Memory B cell (primary cell): ENCODE results near the gene CTXND1.

Experiments
- ATAC-seq: fragments of 150-1000 bp; cut with Tn5 transposase; 2 replicates; pipeline ENCODE4 v1.10.0; 2021; ENCODE audit warnings: low read depth, mild to moderate bottlenecking, moderate library complexity
- DNase-seq, 2 donors: peaks; one replicate each; pipeline ENCODE4 v3.0.0; 2022; ENCODE audit warnings: low spot score in 2 of 2
- H3K27ac Mint-ChIP-seq: one replicate; pipeline ENCODE4 v1.8.0; 2022; ENCODE audit warnings: mild to moderate bottlenecking, moderate library complexity, mixed read lengths
- H3K27me3 Mint-ChIP-seq: one replicate; pipeline ENCODE4 v1.8.0; 2022; ENCODE audit warnings: mixed read lengths
- H3K36me3 Mint-ChIP-seq: one replicate; pipeline ENCODE4 v1.8.0; 2022; ENCODE audit warnings: mild to moderate bottlenecking, mixed read lengths
- H3K4me1 Mint-ChIP-seq: one replicate; pipeline ENCODE4 v1.8.0; 2022; ENCODE audit warnings: mixed read lengths
- H3K4me3 Mint-ChIP-seq: one replicate; pipeline ENCODE4 v1.8.0; 2022; ENCODE audit warnings: mild to moderate bottlenecking, moderate library complexity, mixed read lengths
- H3K9me3 Mint-ChIP-seq: one replicate; pipeline ENCODE4 v1.8.0; 2022; ENCODE audit warnings: mixed read lengths

CTXND1 gene

DNA sequence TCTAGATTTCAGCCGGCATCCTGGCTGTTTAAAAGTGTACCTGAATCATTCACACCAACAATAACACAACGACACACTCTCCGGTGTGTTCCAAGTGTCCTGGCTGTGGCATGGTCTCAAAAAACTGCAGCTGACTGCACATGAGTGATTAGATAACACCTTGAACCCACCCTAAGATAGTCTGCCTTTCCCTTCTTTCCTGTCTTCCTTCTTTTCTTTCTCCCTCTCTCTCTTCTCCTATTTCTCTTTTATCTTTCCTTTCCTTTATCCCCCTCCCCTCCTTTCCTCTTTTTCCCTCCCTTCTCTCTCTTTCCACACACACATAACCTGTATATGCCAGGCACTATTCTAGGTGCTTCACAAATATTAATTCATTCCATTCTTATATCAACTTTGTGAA, 100.4 kb downstream of the CTXND1 start:
- H3K27ac Mint-ChIP-seq, result peak overlapping the region; percentile 39
- DNase-seq, result no peak
- peak overlapping the region; percentile 86 for H3K4me3 Mint-ChIP-seq
- H3K27me3 Mint-ChIP-seq, result no peaks in the 10 kb centered on the region
- no peaks in the 10 kb centered on the region for H3K36me3 Mint-ChIP-seq
- peaks cover 13% of the 10 kb centered on the region for H3K4me1 Mint-ChIP-seq
- no peak for ATAC-seq
- H3K9me3 Mint-ChIP-seq, result no peaks in the 10 kb centered on the region

DNA sequence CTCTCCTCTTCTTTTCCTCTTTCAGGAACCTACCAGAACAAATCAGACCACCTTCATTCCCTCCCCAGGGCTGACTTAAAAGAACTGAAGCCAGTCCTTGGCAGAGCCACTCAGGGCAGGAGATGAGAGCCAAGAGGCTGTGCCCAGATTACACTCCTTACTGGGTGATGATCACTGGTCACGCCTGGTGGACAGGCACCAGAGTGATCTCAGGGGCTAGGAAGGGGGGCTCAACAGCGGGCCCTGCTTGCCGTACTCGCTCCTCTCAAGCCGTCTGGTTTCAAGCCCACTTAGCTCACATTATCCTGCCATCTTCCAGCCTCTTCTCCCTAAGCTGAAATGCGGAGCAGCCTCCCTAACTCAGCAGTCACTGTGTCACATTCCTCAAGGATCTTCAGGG, 100.9 kb downstream of the CTXND1 start:
- H3K27ac Mint-ChIP-seq, result no peak overlapping the region

More for the DNA sequence above, 100.9 kb downstream of the CTXND1 start:
- ATAC-seq (no peak), DNase-seq (no peak)
- H3K4me3 Mint-ChIP-seq, result no peak overlapping the region
- H3K36me3 Mint-ChIP-seq, result no peaks in the 10 kb centered on the region
- peaks cover 13% of the 10 kb centered on the region for H3K4me1 Mint-ChIP-seq
- no peaks in the 10 kb centered on the region for H3K27me3 Mint-ChIP-seq
- H3K9me3 Mint-ChIP-seq, result no peaks in the 10 kb centered on the region
